Measurements from ENCODE around the gene LAD1. TPM values are rescaled to one million over a fixed set of nuclear protein-coding genes. Genes with fewer than 3 reads are reported as not detected.

Gene LAD1
- total and polyA plus RNA-seq, 2 of the 13 experiments (the other 11 are each of a cell fraction or from before 2014, with no cell fraction given), result 10.8 to 65.6 TPM

- TF ChIP-seq, protein P1, sequence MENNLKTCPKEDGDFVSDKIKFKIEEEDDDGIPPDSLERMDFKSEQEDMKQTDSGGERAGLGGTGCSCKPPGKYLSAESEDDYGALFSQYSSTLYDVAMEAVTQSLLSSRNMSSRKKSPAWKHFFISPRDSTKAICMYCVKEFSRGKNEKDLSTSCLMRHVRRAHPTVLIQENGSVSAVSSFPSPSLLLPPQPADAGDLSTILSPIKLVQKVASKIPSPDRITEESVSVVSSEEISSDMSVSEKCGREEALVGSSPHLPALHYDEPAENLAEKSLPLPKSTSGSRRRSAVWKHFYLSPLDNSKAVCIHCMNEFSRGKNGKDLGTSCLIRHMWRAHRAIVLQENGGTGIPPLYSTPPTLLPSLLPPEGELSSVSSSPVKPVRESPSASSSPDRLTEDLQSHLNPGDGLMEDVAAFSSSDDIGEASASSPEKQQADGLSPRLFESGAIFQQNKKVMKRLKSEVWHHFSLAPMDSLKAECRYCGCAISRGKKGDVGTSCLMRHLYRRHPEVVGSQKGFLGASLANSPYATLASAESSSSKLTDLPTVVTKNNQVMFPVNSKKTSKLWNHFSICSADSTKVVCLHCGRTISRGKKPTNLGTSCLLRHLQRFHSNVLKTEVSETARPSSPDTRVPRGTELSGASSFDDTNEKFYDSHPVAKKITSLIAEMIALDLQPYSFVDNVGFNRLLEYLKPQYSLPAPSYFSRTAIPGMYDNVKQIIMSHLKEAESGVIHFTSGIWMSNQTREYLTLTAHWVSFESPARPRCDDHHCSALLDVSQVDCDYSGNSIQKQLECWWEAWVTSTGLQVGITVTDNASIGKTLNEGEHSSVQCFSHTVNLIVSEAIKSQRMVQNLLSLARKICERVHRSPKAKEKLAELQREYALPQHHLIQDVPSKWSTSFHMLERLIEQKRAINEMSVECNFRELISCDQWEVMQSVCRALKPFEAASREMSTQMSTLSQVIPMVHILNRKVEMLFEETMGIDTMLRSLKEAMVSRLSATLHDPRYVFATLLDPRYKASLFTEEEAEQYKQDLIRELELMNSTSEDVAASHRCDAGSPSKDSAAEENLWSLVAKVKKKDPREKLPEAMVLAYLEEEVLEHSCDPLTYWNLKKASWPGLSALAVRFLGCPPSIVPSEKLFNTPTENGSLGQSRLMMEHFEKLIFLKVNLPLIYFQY (CRISPR knock-in tag; IDR thresholded peaks at IDR 0.05; ENCODE audit: borderline replicate concordance), result no peak
- TF ChIP-seq FOXC1 (CRISPR knock-in tag; IDR thresholded peaks at IDR 0.05; ENCODE audit: borderline replicate concordance), result no peak
- TF ChIP-seq SIN3A (IDR thresholded peaks at IDR 0.05; ENCODE audit: borderline replicate concordance, low read depth, low read length), result no peak
- no peak for TF ChIP-seq DNMT3B (CRISPR knock-in tag; conservative IDR thresholded peaks at IDR 0.05)
- TF ChIP-seq MTF2 (CRISPR knock-in tag; IDR thresholded peaks at IDR 0.05; ENCODE audit: borderline replicate concordance), result no peak
- no peak for TF ChIP-seq DBP (CRISPR knock-in tag; IDR thresholded peaks at IDR 0.05; ENCODE audit: not compliant biosample characterization)
- TF ChIP-seq RARG (CRISPR knock-in tag; IDR thresholded peaks at IDR 0.05; ENCODE audit: low read depth), result no peak
- TF ChIP-seq KDM4B (CRISPR knock-in tag; IDR thresholded peaks at IDR 0.05), result no peak
- TF ChIP-seq ZNF569 (CRISPR knock-in tag; IDR thresholded peaks at IDR 0.05; ENCODE audit: borderline replicate concordance), result no peak
- TF ChIP-seq ZNF503 (CRISPR knock-in tag; IDR thresholded peaks at IDR 0.05), result no peak
- no peak for TF ChIP-seq MEF2D (CRISPR knock-in tag; IDR thresholded peaks at IDR 0.05)
- no peak for TF ChIP-seq MAFG (CRISPR knock-in tag; IDR thresholded peaks at IDR 0.05)
- no peak for TF ChIP-seq ZNF83 (CRISPR knock-in tag; IDR thresholded peaks at IDR 0.05; ENCODE audit: borderline replicate concordance)
- TF ChIP-seq ZNF841 (CRISPR knock-in tag; IDR thresholded peaks at IDR 0.05; ENCODE audit: borderline replicate concordance), result no peak
These were observed 23.0 kb downstream of the LAD1 start (continued) for GRCh38 chr1:201376107-201376463.

Measured in HepG2 (cell line).